ENCODE results near the gene FXYD6.

Gene FXYD6

DNA sequence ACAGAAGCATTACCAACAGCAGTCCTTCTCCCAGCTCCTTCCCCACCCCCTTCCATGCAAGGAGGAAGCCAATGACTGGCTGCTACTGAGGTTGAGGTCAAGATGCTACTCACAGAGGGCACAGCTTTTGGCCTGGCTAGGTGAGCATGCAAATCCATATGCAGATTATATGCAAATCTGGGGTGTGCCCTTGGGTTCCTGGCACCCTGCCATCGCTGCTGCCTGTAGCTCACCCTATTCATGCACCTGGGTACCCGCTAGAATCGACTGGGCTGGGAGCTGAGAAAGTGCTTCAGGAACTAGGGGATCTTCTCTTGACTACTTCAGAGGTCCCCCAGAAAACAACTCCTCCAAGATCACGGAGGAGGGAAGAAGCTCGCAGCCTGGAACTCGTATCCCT, 83.5 kb downstream of the FXYD6 start:
- DNase-seq (ENCODE audit: low read depth in 2 of 2), result no peak

DNA sequence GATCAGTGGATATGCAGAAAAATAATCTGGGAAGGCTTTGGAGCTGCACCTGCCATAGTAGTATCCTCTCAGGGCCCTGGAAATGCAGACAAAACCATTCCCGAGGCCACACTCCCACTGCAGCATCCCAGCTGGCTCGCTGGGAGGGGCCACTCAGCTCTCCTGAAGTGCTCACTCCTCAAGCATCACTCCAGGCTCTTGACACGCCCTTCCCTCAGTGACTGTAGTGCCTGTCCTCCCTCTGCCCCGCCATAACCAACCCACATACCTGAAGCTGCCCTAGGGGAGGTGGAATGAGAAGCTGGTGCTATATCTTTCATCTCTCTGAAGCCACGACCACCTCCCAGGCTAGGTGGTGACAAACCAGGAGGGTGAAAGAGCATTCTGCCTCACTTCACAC, 84.2 kb downstream of the FXYD6 start:
- no peak for DNase-seq (ENCODE audit: low read depth in 2 of 2)

GRCh38 chr11:117790279-117790678, 86.2 kb downstream of the FXYD6 start:
- DNase-seq (ENCODE audit: low read depth in 2 of 2), result no peak

DNA sequence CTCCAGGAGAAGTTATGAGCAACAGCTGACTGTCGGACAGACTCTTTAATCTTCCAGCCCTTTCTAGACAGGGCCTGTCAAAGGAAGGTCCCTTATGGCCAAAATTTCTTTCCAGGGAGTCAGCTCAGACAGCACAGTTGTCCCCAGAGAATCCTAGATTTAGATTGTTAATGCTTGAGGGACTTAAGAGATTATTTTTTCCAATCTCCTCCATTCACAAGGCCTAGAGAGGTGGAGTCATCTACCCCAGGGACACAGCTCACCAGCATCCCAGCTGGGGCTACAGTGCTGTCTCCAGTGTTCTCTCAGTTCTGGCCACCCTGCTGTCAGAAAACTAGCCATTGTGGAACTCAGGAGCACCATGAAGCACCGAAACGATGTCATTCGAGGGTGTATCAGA, 87.2 kb downstream of the FXYD6 start:
- DNase-seq (ENCODE audit: low read depth in 2 of 2), result no peak

Measured in stimulated activated CD8-positive, alpha-beta memory T cell treated with anti-CD3 and anti-CD28 coated beads, Interleukin-7, amount 100 ng/mL, for 1 hour (primary cell).